Endothelial cell of umbilical vein (primary cell): ENCODE data around the gene FOLR1. TPM values are rescaled to one million over a fixed set of nuclear protein-coding genes. Genes with fewer than 3 reads are reported as not detected.
A peak's percentile ranks its signal among the peaks of the same experiment; 100 is the strongest.

ENCODE experiments used
- BruUV-seq: library from RNA; stranded (reverse); fragments of 400-500 nt; replicated peaks from 2 replicates; lab custom pipeline; 2021; lab: Mats Ljungman, UMichigan
- CTCF ChIA-PET: fragments of 300-600, 350-600 bp; sonication (Branson Sonifier 250); formaldehyde crosslinking; loops from one replicate; lab custom pipeline; 2021; ENCODE audit warnings: antibody characterized with exemption, inconsistent platforms; lab: Charles Lee
- POLR2A ChIA-PET: fragments of 300-600, 350-600 bp; sonication (Branson Sonifier 250); formaldehyde crosslinking; loops from one replicate; lab custom pipeline; 2021; ENCODE audit warnings: antibody characterized with exemption, inconsistent platforms; lab: Charles Lee
- DNase-seq: peaks from one replicate; pipeline ENCODE4 v3.0.0-alpha.2; 2011; ENCODE audit warnings: low read depth, low spot score
- FAIRE-seq: peaks from 2 replicates; lab custom pipeline; 2011; peaks lifted over from hg19 to GRCh38; lab: Jason Lieb, UNC
- H2AFZ ChIP-seq: 2 replicates; pipeline ENCODE4 v1.6.0; 2012; ENCODE audit warnings: low read depth, low read length, control low read depth, inconsistent platforms
- H3K27ac ChIP-seq: 2 replicates; pipeline ENCODE4 v1.5.1; 2011; ENCODE audit warnings: low read depth, mild to moderate bottlenecking, control low read depth, low read length, moderate library complexity; ENCODE audit not compliant: insufficient read depth
- H3K27me3 ChIP-seq, 2 experiments: 2 replicates each; pipeline versions ENCODE4 v1.6.0 to v1.6.1; 2011; ENCODE audit warnings: low read length in 2 of 2, mixed read lengths in 1 of 2; ENCODE audit not compliant: control insufficient read depth in 2 of 2, insufficient read depth in 2 of 2
- H3K36me3 ChIP-seq, 2 experiments: 2 replicates in 1 of 2; 3 replicates in 1 of 2; pipeline ENCODE4 v1.5.1; 2011; ENCODE audit warnings: low read length in 2 of 2, mild to moderate bottlenecking in 1 of 2, moderate library complexity in 1 of 2; ENCODE audit not compliant: control insufficient read depth in 2 of 2, insufficient read depth in 2 of 2; ENCODE audit errors: extremely low read depth in 1 of 2
- H3K4me1 ChIP-seq: 3 replicates; pipeline ENCODE4 v1.5.1; 2011; ENCODE audit warnings: mild to moderate bottlenecking, low read length; ENCODE audit not compliant: control insufficient read depth, insufficient read depth; ENCODE audit errors: extremely low read depth
- H3K4me2 ChIP-seq: 2 replicates; pipeline ENCODE4 v1.6.1; 2011; ENCODE audit warnings: low read length, control low read depth, mixed read lengths; ENCODE audit not compliant: insufficient read depth
- H3K4me3 ChIP-seq, 3 experiments: fragments of 200-600 bp in 1 of 3; sonication (generic), shearing (Covaris generic) in 1 of 3; replicated peaks in 1 of 3; 2 replicates each; pipeline ENCODE4 v1.5.1; 2011 to 2016; ENCODE audit warnings: control low read depth in 3 of 3, low read length in 3 of 3, mild to moderate bottlenecking in 2 of 3, inconsistent platforms in 1 of 3, low read depth in 1 of 3, moderate library complexity in 1 of 3; ENCODE audit not compliant: insufficient read depth in 1 of 3
- H3K79me2 ChIP-seq: 2 replicates; pipeline ENCODE4 v1.6.0; 2012; ENCODE audit warnings: low read length, inconsistent platforms; ENCODE audit not compliant: control insufficient read depth, insufficient read depth
- H3K9ac ChIP-seq: replicated peaks from 2 replicates; pipeline ENCODE3; 2011; ENCODE audit warnings: low read length, control low read depth; ENCODE audit not compliant: insufficient read depth; ENCODE audit errors: extremely low read depth
- H3K9me1 ChIP-seq: replicated peaks from 3 replicates; pipeline ENCODE4 v1.6.0; 2011; ENCODE audit warnings: mild to moderate bottlenecking, low read length; ENCODE audit not compliant: control insufficient read depth, insufficient read depth; ENCODE audit errors: extremely low read depth
- H3K9me3 ChIP-seq: replicated peaks from 2 replicates; pipeline ENCODE4 v1.5.1; 2012; ENCODE audit warnings: low read length, inconsistent platforms; ENCODE audit not compliant: control insufficient read depth, insufficient read depth
- H4K20me1 ChIP-seq: replicated peaks from 2 replicates; pipeline ENCODE3; 2011; ENCODE audit warnings: mild to moderate bottlenecking, low read length; ENCODE audit not compliant: control insufficient read depth, insufficient read depth; ENCODE audit errors: extremely low read depth
- EZH2 ChIP-seq: IDR thresholded peaks from 2 replicates; pipeline ENCODE4 v1.6.1; 2012; ENCODE audit warnings: borderline replicate concordance, low read depth, mild to moderate bottlenecking, moderate library complexity, low read length, inconsistent platforms; ENCODE audit not compliant: severe bottlenecking
- FOS ChIP-seq: IDR thresholded peaks from 2 replicates; pipeline ENCODE4 v1.6.1; 2011; ENCODE audit warnings: mild to moderate bottlenecking, low read length, moderate library complexity, borderline replicate concordance; ENCODE audit not compliant: insufficient read depth
- GATA2 ChIP-seq: IDR thresholded peaks from 2 replicates; pipeline ENCODE4 v1.7.0; 2011; ENCODE audit warnings: low read depth, mild to moderate bottlenecking, moderate library complexity, mixed read lengths, low read length; ENCODE audit not compliant: insufficient read length, insufficient read depth
- JUN ChIP-seq: IDR thresholded peaks from 2 replicates; pipeline ENCODE4 v1.6.1; 2011; ENCODE audit warnings: borderline replicate concordance, low read depth; ENCODE audit not compliant: insufficient read length, insufficient read depth
- POLR2A ChIP-seq: IDR thresholded peaks from 2 replicates; pipeline ENCODE4 v1.6.1; 2012; ENCODE audit warnings: low read depth, mild to moderate bottlenecking, control low read depth, low read length
- POLR2AphosphoS5 ChIP-seq: IDR thresholded peaks from 2 replicates; pipeline ENCODE4 v1.6.1; 2012; ENCODE audit warnings: low read depth, mild to moderate bottlenecking, control low read depth, low read length, moderate library complexity; ENCODE audit not compliant: insufficient read depth
- dilution Hi-C: fragments of 300-500 bp; cut with MboI; formaldehyde crosslinking; loops from one replicate; pipeline ENCODE4 v1.15.0; 2019; ENCODE audit warnings: low sequenced_read_pairs; ENCODE audit not compliant: extremely low pct_ligation_motif_present
- intact Hi-C: fragments of 100-400 bp; cut with micrococcal nuclease; formaldehyde crosslinking; loops from one replicate; pipeline ENCODE4 v1.10.0; 2022
- polyA plus RNA-seq, 4 experiments: library from polyadenylated mRNA; depleted of rRNA in 3 of 4; stranded (reverse) in 3 of 4; unstranded in 1 of 4; fragments of >200 nt; gene quantifications; 2 replicates each; pipeline versions ENCODE4 v1.2.1 to v1.2.3, GENCODE V29; 2011 to 2012; ENCODE audit warnings: missing spikeins in 1 of 4
- total RNA-seq: library from RNA; stranded (reverse); gene quantifications from 2 replicates; pipeline ENCODE4 v1.2.3, GENCODE V29; 2021
- TF ChIP-seq, protein P1 (sequence below), 2 donors: IDR thresholded peaks; 1 replicate in 1 of 2; 2 replicates in 1 of 2; pipeline ENCODE4 v1.5.1; 2011; ENCODE audit warnings: low read length in 2 of 2, mild to moderate bottlenecking in 2 of 2, moderate library complexity in 2 of 2, control low read depth in 1 of 2, inconsistent platforms in 1 of 2, low read depth in 1 of 2; ENCODE audit not compliant: insufficient read depth in 1 of 2; ENCODE audit errors: extremely low read depth in 1 of 2
- TF ChIP-seq, protein P2 (sequence below): IDR thresholded peaks from 2 replicates; pipeline ENCODE4 v1.6.1; 2011; ENCODE audit not compliant: insufficient read depth, insufficient read length

FOLR1 gene
- total and polyA plus RNA-seq, 2 donors (not counting 3 experiments of a cell fraction or from before 2014, with no cell fraction given), result not detected

DNA sequence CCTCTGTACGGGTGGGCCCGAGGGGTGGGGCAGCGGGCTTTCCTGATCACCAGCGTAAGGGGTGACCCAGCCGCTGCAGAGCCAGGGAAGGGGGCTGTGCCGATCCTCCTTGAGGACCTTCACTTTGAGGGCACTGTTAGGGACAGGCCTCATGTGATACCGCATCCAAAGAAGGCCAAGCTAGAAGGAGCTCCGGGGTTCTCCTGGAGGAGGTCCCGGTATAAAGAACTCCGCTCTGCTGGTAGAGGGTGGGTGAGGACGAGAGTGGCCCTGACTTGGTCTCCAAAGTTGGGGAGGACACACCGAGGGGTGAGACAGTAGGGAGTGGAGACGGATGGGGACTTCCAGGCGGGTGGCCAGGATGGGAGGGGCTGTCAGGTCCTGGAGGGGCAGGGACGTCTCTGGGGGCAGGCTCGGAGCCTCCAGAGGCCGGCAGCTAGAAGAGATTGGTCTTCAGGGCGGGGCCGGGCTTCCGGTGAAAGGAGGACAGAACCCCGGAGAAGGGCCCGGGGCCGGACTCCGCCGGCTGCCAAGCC, 47.4 kb downstream of the FOLR1 start:
- Histone ChIP-seq H3K9me1 (no peaks in the 10 kb centered on the region), H3K4me1 (peaks cover 12% of the 10 kb centered on the region), H3K79me2 (no peaks in the 10 kb centered on the region), H3K4me3 (peak overlapping the region in 1 of 3 experiments; percentile 30), H3K9ac (peak overlapping the region; percentile 22), H2AFZ (no peak overlapping the region), H3K36me3 (peaks cover 6 to 25% of the 10 kb centered on the region in 2 experiments), H3K9me3 (no peaks in the 10 kb centered on the region), H3K4me2 (peak overlapping the region; percentile 44), H3K27ac (no peak overlapping the region), H4K20me1 (no peaks in the 10 kb centered on the region), H3K27me3 (peaks cover 37 to 50% of the 10 kb centered on the region in 2 experiments)
- TF ChIP-seq JUN, result no peak
- TF ChIP-seq, protein P1, sequence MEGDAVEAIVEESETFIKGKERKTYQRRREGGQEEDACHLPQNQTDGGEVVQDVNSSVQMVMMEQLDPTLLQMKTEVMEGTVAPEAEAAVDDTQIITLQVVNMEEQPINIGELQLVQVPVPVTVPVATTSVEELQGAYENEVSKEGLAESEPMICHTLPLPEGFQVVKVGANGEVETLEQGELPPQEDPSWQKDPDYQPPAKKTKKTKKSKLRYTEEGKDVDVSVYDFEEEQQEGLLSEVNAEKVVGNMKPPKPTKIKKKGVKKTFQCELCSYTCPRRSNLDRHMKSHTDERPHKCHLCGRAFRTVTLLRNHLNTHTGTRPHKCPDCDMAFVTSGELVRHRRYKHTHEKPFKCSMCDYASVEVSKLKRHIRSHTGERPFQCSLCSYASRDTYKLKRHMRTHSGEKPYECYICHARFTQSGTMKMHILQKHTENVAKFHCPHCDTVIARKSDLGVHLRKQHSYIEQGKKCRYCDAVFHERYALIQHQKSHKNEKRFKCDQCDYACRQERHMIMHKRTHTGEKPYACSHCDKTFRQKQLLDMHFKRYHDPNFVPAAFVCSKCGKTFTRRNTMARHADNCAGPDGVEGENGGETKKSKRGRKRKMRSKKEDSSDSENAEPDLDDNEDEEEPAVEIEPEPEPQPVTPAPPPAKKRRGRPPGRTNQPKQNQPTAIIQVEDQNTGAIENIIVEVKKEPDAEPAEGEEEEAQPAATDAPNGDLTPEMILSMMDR (IDR thresholded peaks at IDR 0.05; ENCODE audit: extremely low read depth in 1 of 2, insufficient read depth in 1 of 2, low read depth in 1 of 2, low read length in 2 of 2), result no peak
- no peak for TF ChIP-seq EZH2
- TF ChIP-seq, protein P2, sequence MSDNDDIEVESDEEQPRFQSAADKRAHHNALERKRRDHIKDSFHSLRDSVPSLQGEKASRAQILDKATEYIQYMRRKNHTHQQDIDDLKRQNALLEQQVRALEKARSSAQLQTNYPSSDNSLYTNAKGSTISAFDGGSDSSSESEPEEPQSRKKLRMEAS, result no peak
- TF ChIP-seq POLR2A, result peak; percentile 71
- TF ChIP-seq FOS, result no peak
- no peak for TF ChIP-seq GATA2
- TF ChIP-seq POLR2AphosphoS5, result peak; percentile 76
- CTCF ChIA-PET, result no interaction called here
- DNase-seq (no peak), FAIRE-seq (peak; percentile 8)
- dilution Hi-C loops, result no loop called here
- POLR2A ChIA-PET, result no interaction called here
- no TSS peak for BruUV-seq
- intact Hi-C loops, result loop anchor here (2.0 kb wide), 1 partner anchor 191 kb away; no protein-coding TSS in a partner anchor
